Measurements from ENCODE around the gene MCUB. TPM values are rescaled to one million over a fixed set of nuclear protein-coding genes. Genes with fewer than 3 reads are reported as not detected.
A peak's percentile ranks its signal among the peaks of the same experiment; 100 is the strongest.
"Not testable (repeated sequence)": the region's sequence is repeated elsewhere in the genome, so short reads cannot be mapped to it uniquely, and the experiment has no call there.

Gene MCUB
- total RNA-seq, 5 donors from 2014 or later (not counting 1 experiment from before 2014, with no cell fraction given), result 88.9 to 139 (median 122) TPM

DNA sequence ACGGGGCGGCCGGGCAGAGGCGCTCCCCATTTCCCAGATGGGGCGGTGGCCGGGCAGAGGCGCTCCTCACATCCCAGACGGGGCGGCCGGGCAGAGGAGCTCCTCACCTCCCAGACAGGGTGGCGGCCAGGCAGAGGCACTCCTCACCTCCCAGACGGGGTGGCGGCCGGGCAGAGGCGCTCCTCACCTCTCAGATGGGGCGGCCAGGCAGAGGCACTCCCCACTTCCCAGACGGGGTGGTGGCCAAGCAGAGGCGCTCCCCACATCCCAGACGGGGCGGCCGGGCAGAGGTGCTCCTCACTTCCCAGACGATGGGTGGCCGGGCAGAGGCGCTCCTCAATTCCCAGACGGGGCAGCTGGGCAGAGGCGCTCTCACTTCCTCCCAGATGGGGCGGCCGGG, 118.4 kb downstream of the MCUB start:
- H3K4me1 ChIP-seq (ENCODE audit: control insufficient read depth in 1 of 2, extremely low read depth in 1 of 2, insufficient read depth in 2 of 2, low read length in 2 of 2); ATAC-seq (replicated peaks in 1 of 4); H3K4me3 Mint-ChIP-seq; H3K27me3 ChIP-seq (replicated peaks in 1 of 2; ENCODE audit: control insufficient read depth in 2 of 2, extremely low read depth in 1 of 2, insufficient read depth in 2 of 2, low read length in 1 of 2); H3K4me3 ChIP-seq (ENCODE audit: control insufficient read depth in 1 of 2, extremely low read depth in 1 of 2, low read length in 1 of 2); CTCF ChIA-PET; H3K27ac Mint-ChIP-seq; H3K27ac ChIP-seq (ENCODE audit: low read length); POLR2A ChIA-PET; DNase-seq; H3K27me3 Mint-ChIP-seq; H3K9me3 Mint-ChIP-seq; H3K9me3 ChIP-seq: not testable (repeated sequence)
- WGBS (ENCODE audit: insufficient coverage), result 96% methylated on average over 15 of the region's 28 CpGs
- H3K36me3 ChIP-seq (ENCODE audit: control insufficient read depth in 2 of 2, extremely low read depth in 1 of 2, insufficient read depth in 1 of 2, low read length in 1 of 2), result peaks cover 0 to 34% of the 10 kb centered on the region in 2 donors
- peaks cover 45% of the 10 kb centered on the region for H3K36me3 Mint-ChIP-seq
- peaks cover 45 to 49% (median 45%) of the 10 kb centered on the region in 3 donors for H3K4me1 Mint-ChIP-seq

GRCh38 chr4:109678925-109679324, 118.9 kb downstream of the MCUB start:
- Mint-ChIP-seq H3K4me1 (peaks cover 44 to 47% (median 45%) of the 10 kb centered on the region in 3 donors), H3K36me3 (peaks cover 45% of the 10 kb centered on the region)
- H3K27me3 ChIP-seq (replicated peaks in 1 of 2; ENCODE audit: control insufficient read depth in 2 of 2, extremely low read depth in 1 of 2, insufficient read depth in 2 of 2, low read length in 1 of 2); CTCF ChIA-PET; H3K27ac Mint-ChIP-seq; H3K4me3 ChIP-seq (ENCODE audit: control insufficient read depth in 1 of 2, extremely low read depth in 1 of 2, low read length in 1 of 2); H3K9me3 ChIP-seq; H3K9me3 Mint-ChIP-seq; POLR2A ChIA-PET; H3K4me3 Mint-ChIP-seq; DNase-seq; H3K4me1 ChIP-seq (ENCODE audit: control insufficient read depth in 1 of 2, extremely low read depth in 1 of 2, insufficient read depth in 2 of 2, low read length in 2 of 2); H3K27me3 Mint-ChIP-seq; H3K27ac ChIP-seq (ENCODE audit: low read length); ATAC-seq (replicated peaks in 1 of 4): not testable (repeated sequence)
- H3K36me3 ChIP-seq (ENCODE audit: control insufficient read depth in 2 of 2, extremely low read depth in 1 of 2, insufficient read depth in 1 of 2, low read length in 1 of 2), result peaks cover 0 to 30% of the 10 kb centered on the region in 2 donors
- 94% methylated on average over 7 of the region's 14 CpGs for WGBS (ENCODE audit: insufficient coverage)

DNA sequence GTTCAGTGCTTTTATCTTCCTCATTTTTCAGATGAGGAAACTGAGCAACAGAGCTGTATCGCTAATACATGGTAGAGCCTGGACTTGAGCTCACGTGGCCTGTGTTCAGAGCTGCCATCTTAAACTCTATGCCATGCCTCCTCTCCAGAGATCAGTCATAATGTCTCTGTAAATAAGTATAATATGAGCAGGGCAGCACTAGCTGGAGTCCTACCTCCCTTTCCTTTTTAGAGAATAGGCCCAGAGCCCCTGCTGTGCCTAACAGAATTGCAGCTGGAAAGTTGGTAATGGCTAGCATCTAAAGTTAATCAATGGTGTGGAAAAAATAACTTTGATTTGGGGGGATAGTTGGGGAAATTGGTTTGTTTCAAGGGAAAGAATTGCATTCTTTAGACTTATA, 122.8 kb downstream of the MCUB start:
- ChIA-PET POLR2A (no interaction called here), CTCF (no interaction called here)
- Mint-ChIP-seq H3K27me3 (no peaks in the 10 kb centered on the region), H3K4me1 (peaks cover 34 to 36% (median 34%) of the 10 kb centered on the region in 3 donors), H3K36me3 (peaks cover 60% of the 10 kb centered on the region), H3K27ac (peak overlapping the region; percentile 60 to 79), H3K4me3 (no peak overlapping the region), H3K9me3 (no peaks in the 10 kb centered on the region)
- no CpG with 5 or more reads among the region's 2 CpGs for WGBS (ENCODE audit: insufficient coverage)
- Histone ChIP-seq H3K36me3 (ENCODE audit: control insufficient read depth in 2 of 2, extremely low read depth in 1 of 2, insufficient read depth in 1 of 2, low read length in 1 of 2) (peaks cover 5 to 44% of the 10 kb centered on the region in 2 donors), H3K4me1 (ENCODE audit: control insufficient read depth in 1 of 2, extremely low read depth in 1 of 2, insufficient read depth in 2 of 2, low read length in 2 of 2) (no peaks in the 10 kb centered on the region), H3K27ac (ENCODE audit: low read length) (no peak overlapping the region), H3K4me3 (ENCODE audit: control insufficient read depth in 1 of 2, extremely low read depth in 1 of 2, low read length in 1 of 2) (no peak overlapping the region), H3K27me3 (replicated peaks in 1 of 2; ENCODE audit: control insufficient read depth in 2 of 2, extremely low read depth in 1 of 2, insufficient read depth in 2 of 2, low read length in 1 of 2) (no peaks in the 10 kb centered on the region), H3K9me3 (no peaks in the 10 kb centered on the region)
- ATAC-seq (replicated peaks in 1 of 4), result no peak
- no peak for DNase-seq

DNA sequence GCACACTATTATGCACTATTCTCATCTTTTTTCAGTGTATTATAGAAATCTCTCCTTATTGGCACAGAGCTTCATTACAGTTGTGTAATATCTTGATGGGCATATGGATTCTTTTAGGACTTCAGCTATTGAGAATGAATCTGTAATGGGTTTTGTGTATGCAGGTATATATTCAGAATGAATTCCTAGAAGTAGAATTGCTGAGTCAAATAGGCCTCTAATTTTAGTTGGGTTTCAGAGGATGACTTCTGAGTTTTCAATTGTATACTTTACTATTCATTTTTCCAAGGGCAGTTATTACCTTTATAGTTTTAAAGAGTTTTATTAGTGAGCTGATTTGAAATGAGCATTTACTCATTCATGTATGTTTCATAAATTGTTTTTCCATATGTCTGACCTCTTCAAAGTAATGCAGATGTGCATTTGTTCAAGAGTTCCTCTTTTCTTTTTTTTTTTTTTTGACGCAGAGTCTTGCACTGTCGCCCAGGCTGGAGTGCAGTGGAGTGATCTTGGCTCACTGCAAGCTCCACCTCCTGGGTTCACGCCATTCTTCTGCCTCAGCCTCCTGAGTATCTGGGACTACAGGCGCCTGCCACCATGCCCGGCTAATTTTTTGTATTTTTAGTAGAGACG, 123.7 kb downstream of the MCUB start:
- POLR2A ChIA-PET, result interaction anchor here (0.6 kb wide), 2 partner anchors 25 to 1007 kb away, joined by 3 read pairs; no protein-coding TSS in a partner anchor
- Mint-ChIP-seq H3K36me3 (peaks cover 65% of the 10 kb centered on the region), H3K27me3 (no peaks in the 10 kb centered on the region), H3K4me1 (peaks cover 34 to 36% (median 34%) of the 10 kb centered on the region in 3 donors), H3K4me3 (no peak overlapping the region), H3K9me3 (no peaks in the 10 kb centered on the region), H3K27ac (peak overlapping the region; percentile 57 to 78)
- Histone ChIP-seq H3K36me3 (ENCODE audit: control insufficient read depth in 2 of 2, extremely low read depth in 1 of 2, insufficient read depth in 1 of 2, low read length in 1 of 2) (peaks cover 5 to 48% of the 10 kb centered on the region in 2 donors), H3K4me1 (ENCODE audit: control insufficient read depth in 1 of 2, extremely low read depth in 1 of 2, insufficient read depth in 2 of 2, low read length in 2 of 2) (no peaks in the 10 kb centered on the region), H3K9me3 (no peaks in the 10 kb centered on the region), H3K4me3 (ENCODE audit: control insufficient read depth in 1 of 2, extremely low read depth in 1 of 2, low read length in 1 of 2) (no peak overlapping the region), H3K27ac (ENCODE audit: low read length) (no peak overlapping the region), H3K27me3 (replicated peaks in 1 of 2; ENCODE audit: control insufficient read depth in 2 of 2, extremely low read depth in 1 of 2, insufficient read depth in 2 of 2, low read length in 1 of 2) (no peaks in the 10 kb centered on the region)
- CTCF ChIA-PET, result no interaction called here
- DNase-seq (no peak), ATAC-seq (replicated peaks in 1 of 4) (no peak)
- WGBS (ENCODE audit: insufficient coverage), result 100% methylated on average over 1 of the region's 6 CpGs

DNA sequence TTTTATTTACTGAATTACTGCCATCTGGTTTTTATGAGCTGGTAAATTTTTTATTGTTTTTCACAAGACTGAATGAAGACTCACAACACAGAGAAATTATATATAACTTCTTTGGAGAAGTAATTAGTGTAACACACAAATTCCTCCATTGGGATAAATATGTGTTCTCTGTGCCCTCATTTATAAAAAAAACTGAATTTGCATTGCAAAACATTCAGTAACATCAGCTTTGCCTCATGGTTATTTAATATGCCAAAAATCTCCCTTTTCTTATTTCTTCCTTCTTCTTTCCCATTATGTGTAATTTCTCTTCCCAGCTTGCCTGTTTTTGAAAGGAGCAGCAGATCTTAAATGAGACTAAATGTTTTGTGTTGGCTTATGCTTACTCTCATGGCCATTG, 124.7 kb downstream of the MCUB start:
- Histone ChIP-seq H3K4me3 (ENCODE audit: control insufficient read depth in 1 of 2, extremely low read depth in 1 of 2, low read length in 1 of 2) (no peak overlapping the region), H3K9me3 (no peaks in the 10 kb centered on the region), H3K36me3 (ENCODE audit: control insufficient read depth in 2 of 2, extremely low read depth in 1 of 2, insufficient read depth in 1 of 2, low read length in 1 of 2) (peaks cover 10 to 55% of the 10 kb centered on the region in 2 donors), H3K4me1 (ENCODE audit: control insufficient read depth in 1 of 2, extremely low read depth in 1 of 2, insufficient read depth in 2 of 2, low read length in 2 of 2) (no peaks in the 10 kb centered on the region), H3K27me3 (replicated peaks in 1 of 2; ENCODE audit: control insufficient read depth in 2 of 2, extremely low read depth in 1 of 2, insufficient read depth in 2 of 2, low read length in 1 of 2) (no peaks in the 10 kb centered on the region), H3K27ac (ENCODE audit: low read length) (no peak overlapping the region)
- DNase-seq (no peak), ATAC-seq (replicated peaks in 1 of 4) (no peak)
- Mint-ChIP-seq H3K4me1 (peaks cover 34 to 40% (median 39%) of the 10 kb centered on the region in 3 donors), H3K27ac (peak overlapping the region; percentile 7 to 81), H3K9me3 (no peaks in the 10 kb centered on the region), H3K36me3 (peaks cover 66% of the 10 kb centered on the region), H3K27me3 (no peaks in the 10 kb centered on the region), H3K4me3 (no peak overlapping the region)
- ChIA-PET CTCF (interaction anchor here in 1 of 2 donors (0.6 kb wide), 1 partner anchor 140 kb away, joined by 3 read pairs; no protein-coding TSS in a partner anchor), POLR2A (interaction anchor here in 1 of 2 donors (0.6 kb wide), 1 partner anchor 203 kb away, joined by 3 read pairs; no protein-coding TSS in a partner anchor)

DNA sequence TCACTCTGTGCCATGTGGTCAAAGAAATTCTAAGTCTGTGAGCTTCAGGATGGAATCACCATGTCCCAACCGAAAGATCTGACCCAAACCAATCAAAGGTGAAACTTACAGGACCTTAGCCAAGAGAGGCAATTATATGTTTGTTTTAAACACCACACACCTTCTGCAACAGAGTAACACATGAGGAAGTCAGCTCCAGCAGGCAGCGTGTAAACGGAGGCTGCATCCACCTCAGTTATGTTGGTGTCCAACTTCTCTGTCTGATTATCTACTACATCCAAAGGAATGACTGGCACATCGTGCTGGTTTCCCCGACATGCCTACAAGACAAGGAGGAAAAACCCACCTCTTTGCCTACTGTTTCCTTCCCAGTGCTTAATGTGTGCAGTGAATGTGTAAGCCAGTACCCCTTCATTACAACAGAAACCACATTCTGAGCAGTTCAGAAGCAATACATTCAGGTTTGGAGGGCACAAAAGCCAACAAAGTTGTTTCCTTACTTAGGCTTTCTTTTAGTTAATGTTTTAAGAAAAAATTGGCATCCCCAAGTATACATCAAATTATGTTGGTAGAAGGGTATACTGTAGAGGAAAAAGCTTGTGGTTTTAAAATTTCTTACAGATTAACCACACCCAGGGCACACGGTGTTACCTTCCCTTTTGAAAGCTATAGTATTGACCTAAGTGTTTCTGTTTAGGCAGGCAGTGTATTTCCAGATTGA, 130.8 kb downstream of the MCUB start:
- Mint-ChIP-seq H3K4me3 (peak overlapping the region; percentile 8 to 60 (median 21)), H3K27ac (peak overlapping the region; percentile 92), H3K27me3 (no peaks in the 10 kb centered on the region), H3K36me3 (peaks cover 49% of the 10 kb centered on the region), H3K4me1 (peaks cover 36 to 43% (median 41%) of the 10 kb centered on the region in 3 donors), H3K9me3 (no peaks in the 10 kb centered on the region)
- peak; percentile 81 to 92 (median 88) for ATAC-seq (replicated peaks in 1 of 4)
- CTCF ChIA-PET, result interaction anchor here in 1 of 2 donors (0.8 to 1.4 kb wide), 4 partner anchors 15 to 135 kb away, joined by 3 to 5 read pairs (median 3); no protein-coding TSS in a partner anchor
- H3K27me3 ChIP-seq (replicated peaks in 1 of 2; ENCODE audit: control insufficient read depth in 2 of 2, extremely low read depth in 1 of 2, insufficient read depth in 2 of 2, low read length in 1 of 2), result no peaks in the 10 kb centered on the region
- WGBS (ENCODE audit: insufficient coverage), result 20% methylated on average over 2 of the region's 6 CpGs
- POLR2A ChIA-PET, result interaction anchor here (0.5 to 0.9 kb wide), 5 partner anchors 11 to 197 kb away, joined by 3 to 6 read pairs (median 3); no protein-coding TSS in a partner anchor
- DNase-seq, result peak in 8 of 35 experiments; percentile 4 to 39 (median 17)
- peaks cover 14 to 15% of the 10 kb centered on the region in 2 experiments for H3K4me1 ChIP-seq (ENCODE audit: control insufficient read depth in 1 of 2, extremely low read depth in 1 of 2, insufficient read depth in 2 of 2, low read length in 2 of 2)
- no peaks in the 10 kb centered on the region for H3K9me3 ChIP-seq
- no peak overlapping the region for H3K4me3 ChIP-seq (ENCODE audit: control insufficient read depth in 1 of 2, extremely low read depth in 1 of 2, low read length in 1 of 2)
- peak overlapping the region; percentile 48 for H3K27ac ChIP-seq (ENCODE audit: low read length)
- peaks cover 9 to 37% of the 10 kb centered on the region in 2 donors for H3K36me3 ChIP-seq (ENCODE audit: control insufficient read depth in 2 of 2, extremely low read depth in 1 of 2, insufficient read depth in 1 of 2, low read length in 1 of 2)
